Caco-2 (cell line): Measurements from ENCODE around the gene LRBA. TPM values are rescaled to one million over a fixed set of nuclear protein-coding genes. Genes with fewer than 3 reads are reported as not detected.

Experiments
- BruUV-seq: library from RNA; stranded (reverse); fragments of 400-500 nt; replicated peaks from 2 replicates; lab custom pipeline; 2021; lab: Mats Ljungman, UMichigan
- CTCF ChIA-PET: fragments of 300-600 bp; sonication (Branson Sonifier 250); formaldehyde crosslinking; loops from one replicate; lab custom pipeline; 2022; ENCODE audit warnings: antibody characterized with exemption; lab: Charles Lee
- POLR2A ChIA-PET: fragments of 300-600 bp; sonication (Branson Sonifier 250); formaldehyde crosslinking; loops from one replicate; lab custom pipeline; 2022; ENCODE audit warnings: antibody characterized with exemption; lab: Charles Lee
- DNase-seq, 2 experiments: peaks; one replicate each; pipeline versions ENCODE4 v3.0.0 to v3.0.0-alpha.2; 2020 to 2022
- H3K27me3 ChIP-seq: replicated peaks from 2 replicates; pipeline ENCODE4 v1.6.0; 2011; ENCODE audit warnings: low read length; ENCODE audit not compliant: control insufficient read depth, insufficient read depth
- H3K36me3 ChIP-seq: 2 replicates; pipeline ENCODE4 v1.5.1; 2011; ENCODE audit warnings: low read length; ENCODE audit not compliant: control insufficient read depth, insufficient read depth
- H3K4me1 ChIP-seq: fragments of 250-450 bp; sonication (Bioruptor Pico); 2 replicates; pipeline ENCODE4 v1.5.1; 2020; ENCODE audit warnings: mild to moderate bottlenecking
- H3K4me3 ChIP-seq: 2 replicates; pipeline ENCODE4 v1.5.1; 2011; ENCODE audit warnings: low read depth, mild to moderate bottlenecking, control low read depth, low read length
- H3K9me3 ChIP-seq: fragments of 250-450 bp; sonication (Bioruptor Pico); 2 replicates; pipeline ENCODE4 v1.5.1; 2020; ENCODE audit warnings: mild to moderate bottlenecking, moderate library complexity
- H3K27ac Mint-ChIP-seq: one replicate; pipeline ENCODE4 v1.8.0; 2022; ENCODE audit warnings: mixed read lengths; ENCODE audit not compliant: unreplicated experiment
- H3K27me3 Mint-ChIP-seq: one replicate; pipeline ENCODE4 v1.8.0; 2022; ENCODE audit warnings: mixed read lengths; ENCODE audit not compliant: insufficient read depth, unreplicated experiment
- H3K36me3 Mint-ChIP-seq: one replicate; pipeline ENCODE4 v1.8.0; 2022; ENCODE audit warnings: mild to moderate bottlenecking, mixed read lengths; ENCODE audit not compliant: insufficient read depth, unreplicated experiment
- H3K4me1 Mint-ChIP-seq: one replicate; pipeline ENCODE4 v1.8.0; 2022; ENCODE audit warnings: low read depth, mixed read lengths; ENCODE audit not compliant: unreplicated experiment
- H3K4me3 Mint-ChIP-seq: one replicate; pipeline ENCODE4 v1.8.0; 2022; ENCODE audit warnings: mild to moderate bottlenecking, moderate library complexity, mixed read lengths; ENCODE audit not compliant: unreplicated experiment
- H3K9me3 Mint-ChIP-seq: one replicate; pipeline ENCODE4 v1.8.0; 2022; ENCODE audit warnings: mixed read lengths; ENCODE audit not compliant: unreplicated experiment
- intact Hi-C: fragments of 100-400 bp; cut with micrococcal nuclease; formaldehyde crosslinking; loops from one replicate; pipeline ENCODE4 v1.10.0; 2022; ENCODE audit not compliant: unreplicated experiment
- total RNA-seq: library from RNA; stranded (reverse); gene quantifications from 2 replicates; pipeline ENCODE4 v1.2.3, GENCODE V29; 2022
- TF ChIP-seq, protein P1 (sequence below), 2 experiments: fragments of 200-600 bp in 1 of 2; IDR thresholded peaks; 1 replicate in 1 of 2; 2 replicates in 1 of 2; pipeline versions ENCODE4 v1.5.1 to v1.8.0; 2011 to 2022; ENCODE audit warnings: antibody characterized with exemption in 1 of 2, control low read depth in 1 of 2, inconsistent platforms in 1 of 2, low read depth in 1 of 2, low read length in 1 of 2, mild to moderate bottlenecking in 1 of 2, moderate library complexity in 1 of 2; ENCODE audit not compliant: insufficient read depth in 1 of 2, severe bottlenecking in 1 of 2, unreplicated experiment in 1 of 2

LRBA gene
- total RNA-seq, 1 experiment from 2014 or later: 53.2 TPM

DNA sequence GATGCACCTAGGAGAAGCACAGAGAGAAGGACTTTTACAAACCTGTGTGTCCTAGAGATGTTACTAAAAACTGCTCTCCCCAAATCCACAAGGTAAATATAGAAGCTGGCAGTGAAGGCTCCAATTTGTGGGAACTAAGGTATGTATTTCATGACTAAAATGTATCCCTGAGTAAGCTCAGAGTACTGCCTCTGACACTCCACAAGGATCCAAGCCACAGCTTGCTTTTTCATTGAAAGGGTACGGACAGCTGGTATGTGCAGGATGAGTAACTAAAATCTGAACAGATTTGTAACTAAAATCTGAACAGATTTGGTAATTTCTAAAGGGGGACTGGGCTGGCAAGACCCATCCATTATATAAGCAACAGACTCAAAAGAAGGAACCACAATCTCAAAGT, 749.3 kb downstream of the LRBA start:
- POLR2A ChIA-PET: no interaction called here

DNA sequence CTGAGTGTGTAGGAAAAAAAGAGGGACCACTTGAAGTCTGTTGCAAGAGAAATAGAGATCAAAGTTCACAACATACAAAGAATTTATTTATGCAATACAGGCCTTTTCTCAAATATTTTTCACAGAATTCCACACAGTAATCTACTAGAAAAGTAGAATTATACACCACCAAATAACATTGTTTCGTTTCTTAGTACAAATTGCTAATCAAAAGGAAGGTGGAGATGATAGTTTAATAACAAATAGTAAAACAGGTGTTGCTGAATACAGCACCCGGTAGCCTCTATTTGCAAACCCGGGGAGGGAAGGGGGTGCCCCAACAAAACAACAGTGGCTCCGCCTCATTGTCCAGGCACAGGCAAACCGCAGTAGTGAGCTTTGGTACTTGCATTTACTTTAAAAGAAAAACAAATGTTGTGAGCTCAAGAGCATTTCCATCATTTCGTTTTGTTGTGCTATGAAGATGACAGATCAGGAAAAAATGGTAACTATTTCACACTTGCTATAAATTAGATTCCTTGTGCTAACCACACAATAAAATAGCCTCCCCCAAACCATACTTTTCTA, 750.4 kb downstream of the LRBA start:
- Mint-ChIP-seq H3K27ac (no peak overlapping the region), H3K27me3 (no peaks in the 10 kb centered on the region), H3K4me3 (no peak overlapping the region), H3K36me3 (peaks cover 16% of the 10 kb centered on the region), H3K4me1 (peaks cover 6% of the 10 kb centered on the region), H3K9me3 (no peaks in the 10 kb centered on the region)
- BruUV-seq: TSS peak; percentile 59
- TF ChIP-seq, protein P1, sequence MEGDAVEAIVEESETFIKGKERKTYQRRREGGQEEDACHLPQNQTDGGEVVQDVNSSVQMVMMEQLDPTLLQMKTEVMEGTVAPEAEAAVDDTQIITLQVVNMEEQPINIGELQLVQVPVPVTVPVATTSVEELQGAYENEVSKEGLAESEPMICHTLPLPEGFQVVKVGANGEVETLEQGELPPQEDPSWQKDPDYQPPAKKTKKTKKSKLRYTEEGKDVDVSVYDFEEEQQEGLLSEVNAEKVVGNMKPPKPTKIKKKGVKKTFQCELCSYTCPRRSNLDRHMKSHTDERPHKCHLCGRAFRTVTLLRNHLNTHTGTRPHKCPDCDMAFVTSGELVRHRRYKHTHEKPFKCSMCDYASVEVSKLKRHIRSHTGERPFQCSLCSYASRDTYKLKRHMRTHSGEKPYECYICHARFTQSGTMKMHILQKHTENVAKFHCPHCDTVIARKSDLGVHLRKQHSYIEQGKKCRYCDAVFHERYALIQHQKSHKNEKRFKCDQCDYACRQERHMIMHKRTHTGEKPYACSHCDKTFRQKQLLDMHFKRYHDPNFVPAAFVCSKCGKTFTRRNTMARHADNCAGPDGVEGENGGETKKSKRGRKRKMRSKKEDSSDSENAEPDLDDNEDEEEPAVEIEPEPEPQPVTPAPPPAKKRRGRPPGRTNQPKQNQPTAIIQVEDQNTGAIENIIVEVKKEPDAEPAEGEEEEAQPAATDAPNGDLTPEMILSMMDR (IDR thresholded peaks at IDR 0.05; ENCODE audit: insufficient read depth in 1 of 2, low read depth in 1 of 2, low read length in 1 of 2, severe bottlenecking in 1 of 2, unreplicated experiment in 1 of 2): no peak
- Histone ChIP-seq H3K36me3 (peaks cover 4% of the 10 kb centered on the region), H3K9me3 (no peaks in the 10 kb centered on the region), H3K4me3 (no peak overlapping the region), H3K27me3 (no peaks in the 10 kb centered on the region), H3K4me1 (peaks cover 4% of the 10 kb centered on the region; the same call in 1 of the 2 replicates)
- no peak for DNase-seq
- ChIA-PET POLR2A (no interaction called here), CTCF (no interaction called here)
- intact Hi-C loops: no loop called here

More for the DNA sequence above, 749.3 kb downstream of the LRBA start:
- Mint-ChIP-seq H3K4me3 (no peak overlapping the region), H3K36me3 (peaks cover 16% of the 10 kb centered on the region), H3K9me3 (no peaks in the 10 kb centered on the region), H3K27me3 (no peaks in the 10 kb centered on the region), H3K4me1 (peaks cover 6% of the 10 kb centered on the region), H3K27ac (no peak overlapping the region)
- Histone ChIP-seq H3K9me3 (no peaks in the 10 kb centered on the region), H3K4me1 (peaks cover 4% of the 10 kb centered on the region; the same call in 1 of the 2 replicates), H3K27me3 (no peaks in the 10 kb centered on the region), H3K4me3 (no peak overlapping the region), H3K36me3 (peaks cover 4% of the 10 kb centered on the region)
- intact Hi-C loops: no loop called here
- CTCF ChIA-PET: no interaction called here
- no TSS peak for BruUV-seq
- DNase-seq: no peak
- TF ChIP-seq, protein P1 (IDR thresholded peaks at IDR 0.05; ENCODE audit: insufficient read depth in 1 of 2, low read depth in 1 of 2, low read length in 1 of 2, severe bottlenecking in 1 of 2, unreplicated experiment in 1 of 2): no peak

DNA sequence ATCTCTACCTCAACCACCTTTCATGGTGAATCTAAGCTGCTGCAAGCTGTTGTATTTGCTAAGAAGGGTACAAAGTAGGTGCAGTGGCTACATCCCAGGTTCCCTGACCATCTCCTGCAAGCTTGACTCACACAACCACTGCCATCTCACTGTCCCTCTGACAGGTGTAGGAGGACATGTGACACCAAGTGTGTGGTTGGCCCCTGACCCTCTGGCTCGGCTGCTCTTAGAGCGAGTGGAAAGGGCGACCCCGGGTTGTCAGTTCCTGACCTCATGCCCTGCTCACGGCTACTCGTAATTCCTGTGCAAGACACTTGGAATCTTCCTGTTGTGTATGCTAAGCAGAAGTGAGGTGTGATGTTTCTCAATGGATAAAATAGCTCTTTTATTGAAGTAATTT, 752.5 kb downstream of the LRBA start:
- H3K9me3 ChIP-seq: no peaks in the 10 kb centered on the region
- POLR2A ChIA-PET: no interaction called here

More for the DNA sequence above, 752.5 kb downstream of the LRBA start:
- H3K4me3 Mint-ChIP-seq: no peak overlapping the region
- peaks cover 17% of the 10 kb centered on the region for H3K4me1 Mint-ChIP-seq
- Histone ChIP-seq H3K4me1 (peaks cover 14% of the 10 kb centered on the region), H3K36me3 (peaks cover 4% of the 10 kb centered on the region), H3K27me3 (no peaks in the 10 kb centered on the region), H3K4me3 (no peak overlapping the region)
- H3K9me3 Mint-ChIP-seq: no peaks in the 10 kb centered on the region
- no peaks in the 10 kb centered on the region for H3K27me3 Mint-ChIP-seq
- intact Hi-C loops: no loop called here
- CTCF ChIA-PET: no interaction called here
- DNase-seq: no peak
- TF ChIP-seq, protein P1 (IDR thresholded peaks at IDR 0.05; ENCODE audit: insufficient read depth in 1 of 2, low read depth in 1 of 2, low read length in 1 of 2, severe bottlenecking in 1 of 2, unreplicated experiment in 1 of 2): no peak
- no peak overlapping the region for H3K27ac Mint-ChIP-seq
- H3K36me3 Mint-ChIP-seq: peaks cover 13% of the 10 kb centered on the region
- BruUV-seq: no TSS peak
